Glomerular endothelial cell (primary cell): ENCODE measurements around the gene RNF141. TPM values are rescaled to one million over a fixed set of nuclear protein-coding genes. Genes with fewer than 3 reads are reported as not detected.

ENCODE experiments used
- DNase-seq: peaks from one replicate; pipeline ENCODE4 v3.0.0-alpha.2; 2011; ENCODE audit warnings: low read depth, low spot score; ENCODE audit errors: extremely low read depth
- total RNA-seq: library from RNA; depleted of rRNA; stranded (reverse); fragments of >200 nt; gene quantifications from 2 replicates; pipeline ENCODE4 v1.2.3, GENCODE V29; 2015

RNF141 gene
- total RNA-seq, 1 donor from 2014 or later = 27.2 TPM

GRCh38 chr11:10561947-10562346, 21.0 kb upstream of the RNF141 start:
- DNase-seq = no peak

DNA sequence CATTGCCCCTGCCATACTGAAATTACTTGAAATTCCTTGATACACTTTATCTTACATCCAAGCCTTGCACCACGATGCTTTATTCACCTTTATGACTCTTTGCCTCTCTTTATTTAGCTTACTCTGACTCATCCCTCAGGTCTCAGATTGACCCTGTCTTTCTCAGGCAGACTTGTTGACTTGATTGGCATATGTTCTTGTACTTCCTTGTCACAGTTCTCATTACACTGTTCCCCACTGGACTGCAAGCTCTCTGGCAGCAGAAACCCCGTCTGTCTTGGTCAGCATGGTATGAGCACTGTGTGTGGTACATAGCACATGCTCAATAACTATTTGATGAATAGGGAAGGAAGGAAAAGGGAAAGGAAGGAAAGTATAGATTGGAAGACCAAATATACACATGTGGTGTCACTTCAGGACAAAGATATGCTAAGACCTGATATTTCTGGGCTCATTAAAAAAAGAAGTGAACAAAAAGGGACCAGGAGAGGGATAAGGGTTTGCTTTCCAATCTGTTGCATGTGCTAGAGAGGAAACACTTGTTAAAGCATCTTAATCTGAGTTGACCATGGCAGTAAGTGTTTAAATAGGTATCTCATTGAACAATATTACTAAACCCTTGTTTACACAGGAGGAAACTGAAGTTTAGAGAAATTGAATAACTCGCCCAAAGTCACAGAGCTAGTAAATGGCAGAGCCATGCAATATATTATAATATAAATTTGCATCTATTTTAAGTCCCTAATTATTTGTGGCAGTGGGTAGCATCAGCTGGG, 20.2 kb upstream of the RNF141 start:
- no peak for DNase-seq

GRCh38 chr11:10558288-10558687, 17.3 kb upstream of the RNF141 start:
- DNase-seq = no peak

DNA sequence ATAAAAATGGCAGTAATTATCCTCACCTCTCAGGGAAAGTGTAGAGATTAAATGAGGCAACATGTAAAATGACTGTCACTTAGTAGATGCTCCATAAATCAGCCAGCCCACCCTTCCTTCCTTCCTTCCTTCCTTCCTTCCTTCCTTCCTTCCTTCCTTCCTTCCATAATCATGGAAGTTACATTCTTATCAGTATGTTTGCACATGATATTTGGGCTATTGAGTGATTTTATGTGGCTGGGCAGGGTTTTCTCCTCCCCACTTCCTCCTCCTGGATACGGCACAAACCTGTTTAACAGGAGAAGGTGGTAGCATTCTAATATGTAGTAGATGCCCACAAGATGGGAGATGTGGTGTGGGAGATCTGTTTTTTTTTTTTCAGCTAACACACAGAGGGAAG, 15.6 kb upstream of the RNF141 start:
- DNase-seq = no peak

DNA sequence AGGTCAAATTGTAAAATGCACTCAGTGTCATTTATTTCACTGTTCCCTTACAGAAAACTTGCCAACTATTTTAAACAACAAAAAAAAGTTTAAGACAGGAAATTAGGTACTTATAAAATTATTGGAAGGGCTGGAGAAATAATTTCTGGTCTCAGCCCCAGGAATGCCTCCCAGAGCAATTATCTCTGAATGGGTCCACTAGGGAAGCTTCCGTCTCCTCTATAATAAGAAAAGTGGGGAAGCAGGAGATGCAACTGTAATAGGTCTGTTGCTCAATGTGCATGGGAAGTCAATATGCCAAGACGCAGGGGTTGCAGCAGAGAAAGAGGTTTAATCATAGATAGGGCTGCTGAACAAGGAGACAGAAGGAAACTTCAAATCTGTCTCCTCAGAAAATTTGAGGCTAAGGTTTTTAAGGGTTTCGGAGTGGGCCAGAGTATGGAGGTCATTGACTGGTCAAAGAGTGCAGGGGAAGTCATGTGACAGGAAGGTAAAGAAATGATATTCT, 10.9 kb upstream of the RNF141 start:
- no peak for DNase-seq

- no peak for DNase-seq
Measured at GRCh38 chr11:10551290-10551592, 10.3 kb upstream of the RNF141 start.

DNA sequence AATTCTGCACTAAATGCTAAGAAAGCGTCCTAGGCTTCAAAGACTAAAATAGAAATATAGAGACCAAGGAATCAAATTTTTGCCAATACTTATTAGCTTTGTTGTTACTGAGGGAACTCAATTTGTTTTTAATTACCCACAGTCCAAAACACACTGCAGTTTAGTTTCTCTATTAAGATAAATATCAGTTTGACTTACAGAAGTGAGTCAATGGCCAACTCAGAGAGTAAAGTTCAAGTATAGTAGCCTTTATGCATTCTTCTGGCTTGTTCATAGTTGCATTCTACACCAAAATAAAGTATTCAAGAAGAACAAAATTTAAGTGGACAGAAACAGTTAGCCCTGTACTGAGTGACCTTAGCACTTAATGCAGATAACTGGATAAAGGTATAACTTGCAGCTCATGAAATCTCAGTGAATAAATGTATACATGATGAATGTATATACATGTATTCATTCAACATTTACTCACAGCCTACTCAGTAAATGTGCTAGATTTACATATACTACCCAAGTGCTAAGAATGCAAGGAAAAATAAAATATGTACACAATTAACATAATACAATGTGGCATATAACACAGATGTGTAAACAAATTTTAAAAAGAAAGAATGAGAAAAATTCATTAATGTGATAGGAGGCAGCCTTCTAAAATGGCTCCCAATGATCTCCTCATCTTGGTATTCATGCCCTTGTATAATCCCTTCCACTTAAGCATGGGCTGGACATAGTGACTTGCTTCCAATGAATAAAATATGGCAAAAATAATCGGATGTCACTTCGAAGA, 9.7 kb upstream of the RNF141 start:
- no peak for DNase-seq

DNA sequence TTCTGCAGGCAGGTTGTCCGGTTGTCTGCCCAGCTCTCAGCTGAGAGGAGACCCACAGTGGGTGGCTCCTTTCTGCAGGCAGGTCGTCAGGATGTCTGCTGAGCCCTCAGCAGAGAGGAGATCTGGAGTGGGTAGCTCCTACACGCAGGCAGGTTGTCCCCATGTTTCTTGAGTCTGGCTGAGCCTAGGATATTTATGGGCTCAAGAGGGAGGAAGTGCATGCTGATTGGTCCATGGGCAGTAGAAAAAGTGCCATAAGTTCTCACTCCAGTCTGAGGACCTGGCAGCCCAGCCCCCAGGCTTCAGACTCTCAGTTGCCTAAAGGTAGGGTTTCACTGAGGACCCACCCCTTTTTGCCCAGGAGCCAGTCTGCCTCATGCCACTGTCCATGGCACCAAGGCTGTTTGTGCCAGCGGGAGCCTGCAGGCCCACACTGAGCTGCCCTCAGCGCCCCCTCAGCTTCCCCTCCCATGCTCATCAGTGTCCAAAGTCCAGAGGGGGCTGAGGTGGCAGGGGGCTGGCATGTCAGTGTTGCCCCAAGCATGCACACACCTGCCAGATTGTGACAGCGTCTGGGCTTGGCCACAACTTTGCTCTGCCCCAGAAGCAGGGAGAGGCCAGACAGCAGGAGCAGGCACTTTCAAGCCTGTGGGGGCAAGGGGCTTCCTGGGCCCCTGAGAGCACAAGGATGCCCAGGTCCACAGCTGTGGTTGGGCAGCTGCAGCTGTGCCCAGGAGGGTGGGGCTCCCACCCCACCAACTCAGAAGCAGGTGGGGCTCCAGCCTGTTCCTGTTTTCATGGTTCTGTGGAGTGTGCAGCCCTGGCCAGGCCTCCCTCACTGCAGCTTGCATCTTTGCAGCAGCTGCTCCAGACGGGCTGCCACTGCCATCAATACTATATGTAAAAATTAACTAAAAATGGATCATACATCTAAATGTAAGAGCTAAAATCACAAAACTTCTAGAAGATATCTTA, 3.8 kb upstream of the RNF141 start:
- DNase-seq = no peak

- DNase-seq = no peak
Measured at GRCh38 chr11:10543782-10544181, 2.8 kb upstream of the RNF141 start.

DNA sequence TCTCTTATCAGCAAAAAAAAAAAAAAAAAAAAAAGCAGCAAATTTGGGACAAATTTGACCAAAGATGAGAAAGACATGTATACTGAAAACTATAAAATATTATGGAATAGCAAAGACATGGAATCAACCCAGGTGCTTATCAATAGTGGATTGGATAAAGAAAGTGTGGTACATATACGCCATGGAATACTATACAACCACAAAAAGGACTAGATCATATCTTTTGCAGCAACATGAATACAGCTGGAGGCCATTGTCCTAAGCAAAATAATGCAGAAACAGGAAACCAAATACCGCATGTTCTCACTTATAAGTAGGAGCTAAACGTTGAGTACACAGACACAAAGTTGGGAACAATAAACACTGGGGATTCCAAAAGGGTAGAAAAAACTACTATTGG, 1.8 kb upstream of the RNF141 start:
- no peak for DNase-seq

DNA sequence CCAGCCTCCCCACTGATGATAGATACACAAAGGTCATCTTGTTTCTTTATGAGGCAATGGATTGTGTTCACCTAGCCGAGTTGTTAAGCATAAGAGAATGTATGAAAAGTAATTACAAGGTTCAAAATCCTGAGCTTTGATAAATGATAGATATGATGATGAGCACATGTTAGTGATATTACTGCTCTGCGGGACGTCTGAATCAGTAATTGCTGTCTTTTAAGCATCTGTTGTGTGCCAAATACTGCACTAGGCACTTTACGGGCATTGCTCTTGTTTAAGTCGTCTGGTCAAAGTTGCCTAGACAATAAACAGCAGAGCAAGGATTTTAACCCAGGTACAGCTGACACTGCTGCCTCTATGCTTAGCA, 559 bp upstream of the RNF141 start:
- no peak for DNase-seq

DNA sequence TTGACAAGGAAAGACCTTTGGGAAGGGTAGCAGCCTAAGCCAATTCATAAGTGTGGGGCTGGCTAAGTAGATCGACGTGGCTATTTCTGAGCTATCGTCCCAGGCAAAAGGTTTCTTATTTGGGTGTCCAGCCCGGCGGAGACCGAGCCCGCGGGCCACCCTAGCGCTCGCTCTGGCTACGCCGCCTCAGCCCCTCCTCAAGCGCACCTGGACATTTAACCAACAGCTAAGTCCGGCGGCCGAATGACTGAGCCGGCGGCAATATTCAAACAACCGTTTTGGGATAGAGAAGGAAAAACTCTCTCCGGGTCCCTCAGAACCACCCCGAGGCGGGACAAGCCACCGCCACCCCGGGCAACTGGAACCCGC, 457 bp downstream of the RNF141 start:
- DNase-seq = no peak

GRCh38 chr11:10539339-10539738, 1.6 kb downstream of the RNF141 start:
- DNase-seq = no peak

DNA sequence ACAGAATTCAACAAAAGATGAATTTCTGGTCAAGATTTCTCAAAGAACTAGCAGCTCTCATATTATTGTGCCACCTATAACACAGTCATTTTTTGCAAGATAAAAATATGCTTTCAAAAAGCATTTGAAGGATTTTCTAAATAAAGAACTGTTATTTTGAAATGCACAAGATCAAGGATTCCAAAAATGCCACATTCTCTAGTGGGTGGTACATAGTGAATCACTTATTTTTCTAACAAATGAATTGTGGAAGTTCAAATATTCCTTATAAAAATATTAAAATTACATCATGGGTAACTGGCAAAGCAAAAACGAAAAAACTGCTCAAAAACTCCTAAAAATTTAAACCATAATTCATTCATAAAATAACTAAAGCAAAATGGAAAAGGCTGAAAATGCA, 2.1 kb downstream of the RNF141 start:
- DNase-seq = no peak

- no peak for DNase-seq
Measured at GRCh38 chr11:10537600-10537999, 3.4 kb downstream of the RNF141 start.

DNA sequence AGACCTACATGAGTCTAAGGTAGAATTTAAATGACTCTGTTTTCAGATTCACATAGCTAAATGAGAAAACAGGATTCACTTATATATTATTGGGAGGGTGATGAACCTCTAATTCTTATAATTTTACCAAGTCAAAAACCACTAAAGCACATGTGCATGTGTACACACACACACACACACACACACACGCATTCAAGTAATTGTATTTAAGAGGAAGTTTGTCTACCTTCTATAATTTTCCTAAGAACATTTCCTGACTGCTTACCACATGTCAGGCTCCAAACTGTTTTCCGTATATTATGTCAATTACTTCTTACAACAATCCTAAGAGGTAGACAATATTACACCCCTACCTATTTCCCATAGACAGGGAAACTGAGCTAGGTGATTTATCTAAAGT, 6.7 kb downstream of the RNF141 start:
- DNase-seq = no peak

GRCh38 chr11:10533323-10533722, 7.7 kb downstream of the RNF141 start:
- no peak for DNase-seq

GRCh38 chr11:10532526-10532925, 8.5 kb downstream of the RNF141 start:
- DNase-seq = no peak

DNA sequence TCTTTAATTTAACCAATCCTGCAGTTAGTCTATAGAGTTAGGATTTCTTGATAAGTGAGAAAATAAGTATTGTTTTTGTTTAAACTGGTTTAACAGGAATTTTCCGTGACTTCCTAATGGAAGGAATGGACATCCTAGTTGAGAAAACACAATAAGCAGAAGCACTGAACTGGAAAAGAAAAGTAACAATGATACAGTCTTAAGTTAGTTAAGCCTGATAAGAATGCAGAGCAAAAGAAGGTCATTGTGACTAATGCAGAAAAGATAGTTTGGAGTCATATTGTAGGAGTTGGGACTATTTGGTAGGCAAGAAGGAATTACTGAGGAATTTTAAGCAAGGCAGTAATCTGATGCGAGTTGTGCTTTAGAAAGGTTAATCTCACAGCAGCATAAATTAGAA, 11.7 kb downstream of the RNF141 start:
- no peak for DNase-seq

DNA sequence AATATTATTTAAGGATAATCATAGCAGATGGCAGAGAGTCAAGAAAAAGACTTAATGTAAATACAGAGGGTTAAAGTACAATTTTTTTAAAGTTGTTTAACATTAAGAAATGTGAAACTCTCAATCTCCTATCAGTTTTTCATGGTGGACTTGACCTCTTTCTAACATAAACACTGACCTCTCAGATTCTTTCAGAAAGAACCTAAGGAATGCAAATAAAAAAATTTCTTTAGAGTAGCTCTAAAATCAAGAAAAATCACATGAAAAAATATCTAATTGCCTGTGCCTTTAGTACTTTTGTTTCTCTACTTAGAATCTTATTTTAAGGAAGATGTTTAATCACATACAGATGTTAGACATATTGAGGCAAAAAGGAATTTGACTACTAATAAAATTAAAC, 12.9 kb downstream of the RNF141 start:
- DNase-seq = no peak
